MCF 10A (cell line): ENCODE measurements around the gene FBXO15. TPM values are rescaled to one million over a fixed set of nuclear protein-coding genes. Genes with fewer than 3 reads are reported as not detected.

Experiments
- BruUV-seq: library from RNA; stranded (reverse); fragments of 400-500 nt; replicated peaks from 2 replicates; lab custom pipeline; 2021; lab: Mats Ljungman, UMichigan
- CTCF ChIA-PET: fragments of 300-600 bp; sonication (Branson Sonifier 250); formaldehyde crosslinking; extraction: SDS; loops from one replicate; lab custom pipeline; 2021; ENCODE audit warnings: antibody characterized with exemption, inconsistent platforms; lab: Yijun Ruan, JAX
- POLR2A ChIA-PET: fragments of 300-600, 350-650 bp; sonication (Branson Sonifier 250); formaldehyde crosslinking; extraction: SDS; loops from one replicate; lab custom pipeline; 2020; ENCODE audit warnings: antibody characterized with exemption, inconsistent platforms; lab: Yijun Ruan, JAX
- DNase-seq: peaks from one replicate; pipeline ENCODE4 v3.0.0-alpha.2; 2018; ENCODE audit not compliant: unreplicated experiment
- H3K27ac Mint-ChIP-seq: one replicate; pipeline ENCODE4 v1.8.0; 2022; ENCODE audit warnings: mild to moderate bottlenecking, low read depth, mixed read lengths; ENCODE audit not compliant: unreplicated experiment
- H3K27me3 Mint-ChIP-seq: one replicate; pipeline ENCODE4 v1.8.0; 2022; ENCODE audit warnings: mixed read lengths; ENCODE audit not compliant: insufficient read depth, unreplicated experiment
- H3K36me3 Mint-ChIP-seq: one replicate; pipeline ENCODE4 v1.8.0; 2022; ENCODE audit warnings: mild to moderate bottlenecking, moderate library complexity, mixed read lengths; ENCODE audit not compliant: insufficient read depth, unreplicated experiment
- H3K4me1 Mint-ChIP-seq: one replicate; pipeline ENCODE4 v1.8.0; 2022; ENCODE audit warnings: mixed read lengths; ENCODE audit not compliant: insufficient read depth, unreplicated experiment
- H3K4me3 Mint-ChIP-seq: one replicate; pipeline ENCODE4 v1.8.0; 2022; ENCODE audit warnings: mild to moderate bottlenecking, moderate library complexity, mixed read lengths; ENCODE audit not compliant: unreplicated experiment
- H3K9me3 Mint-ChIP-seq: one replicate; pipeline ENCODE4 v1.8.0; 2022; ENCODE audit warnings: mixed read lengths; ENCODE audit not compliant: unreplicated experiment
- intact Hi-C: fragments of 100-400 bp; cut with micrococcal nuclease; formaldehyde crosslinking; loops from 2 replicates; pipeline ENCODE4 v1.14.1; 2022
- total RNA-seq: library from RNA; stranded (reverse); gene quantifications from 2 replicates; pipeline ENCODE4 v1.2.3, GENCODE V29; 2022
- TF ChIP-seq, protein P1 (sequence below): fragments of 200-600 bp; IDR thresholded peaks from one replicate; pipeline ENCODE4 v1.8.0; 2022; ENCODE audit warnings: antibody characterized with exemption, mild to moderate bottlenecking; ENCODE audit not compliant: unreplicated experiment

The FBXO15 gene
- total RNA-seq, 1 experiment from 2014 or later = 0.79 TPM

DNA sequence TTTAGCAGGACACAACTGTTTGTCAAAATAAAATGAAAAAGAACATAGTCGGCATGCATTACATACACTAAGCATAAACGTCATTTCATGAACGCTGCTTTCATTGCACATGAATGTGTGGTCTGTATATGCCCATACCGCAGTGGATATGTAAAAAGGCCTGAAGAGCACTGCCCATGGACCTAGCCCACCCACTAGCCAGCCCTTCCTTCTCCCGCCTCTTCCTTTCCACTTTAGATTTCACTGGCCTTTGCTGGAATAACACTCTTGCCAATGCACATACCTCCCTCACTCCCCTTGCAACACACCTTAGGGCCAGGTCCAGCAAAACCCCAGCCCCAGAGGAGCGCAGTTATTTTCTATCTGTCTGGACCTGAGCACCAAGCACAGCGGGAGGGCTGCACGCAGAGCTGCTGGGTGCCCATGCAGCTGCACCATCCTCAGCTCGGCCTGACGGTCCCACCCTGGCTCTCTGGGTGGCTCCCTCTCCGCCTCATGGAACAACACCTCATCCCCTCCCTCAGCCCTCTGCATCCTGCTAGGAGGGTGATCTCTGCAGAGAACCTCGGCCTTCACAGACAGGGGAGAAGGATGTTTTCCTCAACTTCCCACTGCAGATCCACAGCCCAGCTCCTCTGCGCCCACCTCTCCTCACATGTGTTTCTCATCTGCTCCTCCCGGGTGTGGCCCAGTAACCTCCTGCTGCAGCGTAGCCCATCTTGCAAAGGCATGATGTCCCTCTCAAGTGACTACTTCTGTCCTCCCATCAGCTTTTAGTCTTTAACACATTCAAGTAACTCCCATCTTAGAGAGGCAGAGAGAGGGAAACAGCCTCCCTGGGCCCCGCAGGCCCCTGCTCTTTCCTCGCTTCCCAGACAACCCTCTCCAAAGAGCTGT lies 72.7 kb downstream of the FBXO15 start:
- H3K27me3 Mint-ChIP-seq = no peaks in the 10 kb centered on the region
- POLR2A ChIA-PET = no interaction called here
- H3K4me1 Mint-ChIP-seq = no peaks in the 10 kb centered on the region
- no peaks in the 10 kb centered on the region for H3K36me3 Mint-ChIP-seq
- BruUV-seq = no TSS peak
- intact Hi-C loops = no loop called here
- H3K4me3 Mint-ChIP-seq = no peak overlapping the region
- no peaks in the 10 kb centered on the region for H3K9me3 Mint-ChIP-seq
- no peak for DNase-seq
- TF ChIP-seq, protein P1, sequence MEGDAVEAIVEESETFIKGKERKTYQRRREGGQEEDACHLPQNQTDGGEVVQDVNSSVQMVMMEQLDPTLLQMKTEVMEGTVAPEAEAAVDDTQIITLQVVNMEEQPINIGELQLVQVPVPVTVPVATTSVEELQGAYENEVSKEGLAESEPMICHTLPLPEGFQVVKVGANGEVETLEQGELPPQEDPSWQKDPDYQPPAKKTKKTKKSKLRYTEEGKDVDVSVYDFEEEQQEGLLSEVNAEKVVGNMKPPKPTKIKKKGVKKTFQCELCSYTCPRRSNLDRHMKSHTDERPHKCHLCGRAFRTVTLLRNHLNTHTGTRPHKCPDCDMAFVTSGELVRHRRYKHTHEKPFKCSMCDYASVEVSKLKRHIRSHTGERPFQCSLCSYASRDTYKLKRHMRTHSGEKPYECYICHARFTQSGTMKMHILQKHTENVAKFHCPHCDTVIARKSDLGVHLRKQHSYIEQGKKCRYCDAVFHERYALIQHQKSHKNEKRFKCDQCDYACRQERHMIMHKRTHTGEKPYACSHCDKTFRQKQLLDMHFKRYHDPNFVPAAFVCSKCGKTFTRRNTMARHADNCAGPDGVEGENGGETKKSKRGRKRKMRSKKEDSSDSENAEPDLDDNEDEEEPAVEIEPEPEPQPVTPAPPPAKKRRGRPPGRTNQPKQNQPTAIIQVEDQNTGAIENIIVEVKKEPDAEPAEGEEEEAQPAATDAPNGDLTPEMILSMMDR = no peak
- no peak overlapping the region for H3K27ac Mint-ChIP-seq
- CTCF ChIA-PET = interaction anchor here (0.6 kb wide), 1 partner anchor 469 kb away, joined by 6 read pairs; no protein-coding TSS in a partner anchor

DNA sequence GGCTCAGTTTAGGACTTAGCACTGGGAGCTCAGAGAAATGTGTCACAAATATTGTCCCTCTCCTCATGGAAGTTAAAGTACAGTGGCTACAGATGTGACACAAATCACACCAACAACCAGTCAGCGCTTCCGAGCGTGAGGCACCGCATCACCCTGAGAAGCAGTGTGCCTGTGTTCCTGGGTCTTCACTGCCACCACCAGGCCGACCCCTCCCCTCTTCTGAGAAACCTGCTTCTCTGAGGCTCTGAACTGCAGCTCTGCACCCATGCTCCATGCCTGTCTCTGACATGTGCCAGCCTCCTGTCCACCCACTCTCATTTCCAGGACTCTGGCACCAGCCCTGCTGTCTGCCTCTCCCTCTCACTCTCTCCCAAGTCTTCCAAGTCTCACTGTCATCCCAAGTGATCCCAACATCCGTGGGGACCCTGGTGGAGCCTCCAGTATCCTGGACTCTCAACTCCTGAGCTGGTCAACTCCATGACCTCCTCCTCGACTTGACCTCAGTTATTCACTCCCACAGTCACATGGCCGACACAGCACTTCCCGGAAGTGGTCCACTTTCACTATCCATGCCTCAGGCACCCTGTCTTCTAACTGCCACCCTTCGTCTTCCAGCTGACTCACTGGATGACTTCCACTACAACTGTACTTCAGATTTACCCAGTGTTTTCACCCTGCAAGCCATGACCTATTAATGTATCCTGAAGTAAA lies 73.5 kb downstream of the FBXO15 start:
- ChIA-PET POLR2A (no interaction called here), CTCF (interaction anchor here (0.5 to 0.6 kb wide), 2 partner anchors 85 to 470 kb away, joined by 4 to 6 read pairs; no protein-coding TSS in a partner anchor)
- no TSS peak for BruUV-seq
- no peak overlapping the region for H3K27ac Mint-ChIP-seq
- H3K4me3 Mint-ChIP-seq = no peak overlapping the region
- TF ChIP-seq, protein P1 = no peak
- H3K36me3 Mint-ChIP-seq = no peaks in the 10 kb centered on the region
- intact Hi-C loops = no loop called here
- no peaks in the 10 kb centered on the region for H3K27me3 Mint-ChIP-seq
- H3K4me1 Mint-ChIP-seq = peaks cover 4% of the 10 kb centered on the region
- H3K9me3 Mint-ChIP-seq = no peaks in the 10 kb centered on the region
- no peak for DNase-seq

DNA sequence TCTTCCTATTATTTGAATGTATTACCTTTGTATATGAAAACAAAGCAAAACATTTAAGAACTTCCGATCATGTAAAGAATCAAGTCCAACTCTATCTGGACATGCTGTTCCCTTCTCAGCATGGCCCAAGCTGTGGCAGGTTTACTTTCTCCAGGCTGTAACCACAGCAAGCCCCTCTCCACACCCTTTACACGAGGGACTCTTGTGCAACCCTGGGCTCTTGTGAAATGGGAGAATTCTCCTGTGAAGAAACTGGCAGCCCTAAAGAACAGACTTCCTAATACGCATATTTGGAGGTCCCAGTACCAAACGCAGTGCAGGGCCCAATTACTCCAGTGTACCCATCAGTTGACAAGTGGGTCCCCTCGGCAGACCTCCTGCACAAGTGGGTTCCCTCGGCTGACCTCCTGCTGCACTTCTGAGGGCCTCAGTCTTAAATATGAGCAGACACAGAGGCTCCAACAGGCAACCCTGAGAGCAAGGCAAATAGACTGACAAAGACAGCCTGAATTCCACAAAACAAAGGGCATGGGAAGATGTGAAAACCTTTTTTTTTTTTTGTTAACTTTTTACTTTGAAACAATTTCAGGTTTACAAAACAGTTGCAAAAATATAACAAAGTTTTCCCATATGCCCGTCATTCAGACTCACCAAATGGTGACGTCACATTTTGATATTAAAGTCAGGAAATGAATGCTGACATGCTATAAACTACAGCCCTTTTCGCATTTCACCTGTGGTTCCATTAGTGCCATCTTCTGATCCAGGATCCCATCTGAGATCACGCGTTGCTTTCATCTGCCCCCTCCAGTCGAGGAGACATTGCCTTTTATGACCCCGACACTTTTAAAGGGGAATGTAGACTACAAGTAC lies 78.2 kb downstream of the FBXO15 start:
- ChIA-PET CTCF (no interaction called here), POLR2A (no interaction called here)
- H3K27me3 Mint-ChIP-seq = no peaks in the 10 kb centered on the region
- DNase-seq = peak; percentile 67
- H3K9me3 Mint-ChIP-seq = no peaks in the 10 kb centered on the region
- TF ChIP-seq, protein P1 = no peak
- peak overlapping the region; percentile 79 for H3K27ac Mint-ChIP-seq
- no peak overlapping the region for H3K4me3 Mint-ChIP-seq
- H3K4me1 Mint-ChIP-seq = peaks cover 10% of the 10 kb centered on the region
- intact Hi-C loops = no loop called here
- no TSS peak for BruUV-seq
- no peaks in the 10 kb centered on the region for H3K36me3 Mint-ChIP-seq
